RWPE2 (cell line): ENCODE results near the gene DLK1.

Experiments
- ATAC-seq: fragments of 200-7000 bp; cut with Tn5 transposase; 3 replicates; pipeline ENCODE4 v1.9.1; 2021; ENCODE audit warnings: low read depth
- DNase-seq: peaks from one replicate; pipeline ENCODE4 v3.0.0-alpha.2; 2020; ENCODE audit warnings: low spot score
- H3K27ac ChIP-seq: fragments of 450-650 bp; 2 replicates; pipeline ENCODE4 v1.5.1; 2017; ENCODE audit warnings: mild to moderate bottlenecking; ENCODE audit not compliant: poor library complexity, severe bottlenecking
- H3K27me3 ChIP-seq: fragments of 250-450 bp; sonication (Bioruptor Pico); 2 replicates; pipeline ENCODE4 v1.5.1; 2021; ENCODE audit warnings: mild to moderate bottlenecking, moderate library complexity; ENCODE audit not compliant: insufficient read depth, poor library complexity, severe bottlenecking
- H3K36me3 ChIP-seq: fragments of 250-450 bp; sonication (Bioruptor Pico); 2 replicates; pipeline ENCODE4 v1.5.1; 2020; ENCODE audit warnings: low read depth, mild to moderate bottlenecking, moderate library complexity
- H3K4me1 ChIP-seq: fragments of 250-450 bp; sonication (Bioruptor Pico); 2 replicates; pipeline ENCODE4 v1.5.1; 2021; ENCODE audit warnings: mild to moderate bottlenecking, moderate library complexity; ENCODE audit not compliant: insufficient read depth, poor library complexity, severe bottlenecking
- H3K4me3 ChIP-seq: fragments of 250-450 bp; sonication (Bioruptor Pico); 2 replicates; pipeline ENCODE4 v1.5.1; 2021; ENCODE audit warnings: mild to moderate bottlenecking, moderate library complexity; ENCODE audit not compliant: severe bottlenecking
- H3K9me3 ChIP-seq: fragments of 250-450 bp; sonication (Bioruptor Pico); 2 replicates; pipeline ENCODE4 v1.5.1; 2021; ENCODE audit warnings: mild to moderate bottlenecking, moderate library complexity; ENCODE audit not compliant: severe bottlenecking
- CTCF ChIP-seq: fragments of 450-650 bp; IDR thresholded peaks from one replicate; pipeline ENCODE4 v1.5.1; 2017; ENCODE audit warnings: mild to moderate bottlenecking, moderate library complexity; ENCODE audit not compliant: poor library complexity, severe bottlenecking

DLK1 gene

GRCh38 chr14:100741966-100742365, 15.3 kb downstream of the DLK1 start:
- ATAC-seq: no peak
- TF ChIP-seq CTCF: no peak

DNA sequence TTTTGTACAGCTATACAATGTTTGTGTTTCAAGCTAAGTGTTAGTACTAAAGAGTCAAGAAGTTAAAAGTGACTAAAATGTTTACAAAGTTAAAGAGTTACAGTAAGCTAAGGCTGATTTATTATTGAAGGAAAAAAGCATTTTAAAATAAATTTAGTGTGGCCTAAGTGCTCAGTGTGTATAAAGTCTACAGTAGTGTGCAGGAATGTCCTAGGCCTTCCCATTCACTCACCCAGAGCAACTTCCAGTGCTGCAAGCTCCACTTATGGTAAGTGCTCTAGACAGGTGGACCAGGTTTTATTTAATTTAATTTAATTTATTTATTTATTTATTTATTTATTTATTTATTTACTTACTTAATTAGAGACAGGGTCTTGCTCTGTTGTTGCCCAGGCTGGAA, 19.6 kb downstream of the DLK1 start:
- ATAC-seq: no peak
- Histone ChIP-seq H3K27ac (peak overlapping the region; percentile 77), H3K9me3 (no peaks in the 10 kb centered on the region), H3K27me3 (no peaks in the 10 kb centered on the region), H3K4me1 (peaks cover 4% of the 10 kb centered on the region), H3K4me3 (no peak overlapping the region), H3K36me3 (no peaks in the 10 kb centered on the region)
- DNase-seq: no peak
- TF ChIP-seq CTCF: no peak

More at GRCh38 chr14:100741966-100742365, 15.3 kb downstream of the DLK1 start:
- peaks cover 4% of the 10 kb centered on the region for H3K4me1 ChIP-seq
- H3K27me3 ChIP-seq: no peaks in the 10 kb centered on the region
- H3K27ac ChIP-seq: no peak overlapping the region
- H3K4me3 ChIP-seq: no peak overlapping the region
- no peak for DNase-seq
- no peaks in the 10 kb centered on the region for H3K9me3 ChIP-seq
- no peaks in the 10 kb centered on the region for H3K36me3 ChIP-seq

- Histone ChIP-seq H3K36me3 (no peaks in the 10 kb centered on the region), H3K4me1 (peaks cover 4% of the 10 kb centered on the region), H3K4me3 (no peak overlapping the region), H3K27me3 (no peaks in the 10 kb centered on the region), H3K9me3 (no peaks in the 10 kb centered on the region), H3K27ac (peak overlapping the region; percentile 77)
- TF ChIP-seq CTCF: peak; percentile 78
- DNase-seq (peak; percentile 90), ATAC-seq (peak; percentile 97)
These were observed 20.4 kb downstream of the DLK1 start for GRCh38 chr14:100747021-100747586.

DNA sequence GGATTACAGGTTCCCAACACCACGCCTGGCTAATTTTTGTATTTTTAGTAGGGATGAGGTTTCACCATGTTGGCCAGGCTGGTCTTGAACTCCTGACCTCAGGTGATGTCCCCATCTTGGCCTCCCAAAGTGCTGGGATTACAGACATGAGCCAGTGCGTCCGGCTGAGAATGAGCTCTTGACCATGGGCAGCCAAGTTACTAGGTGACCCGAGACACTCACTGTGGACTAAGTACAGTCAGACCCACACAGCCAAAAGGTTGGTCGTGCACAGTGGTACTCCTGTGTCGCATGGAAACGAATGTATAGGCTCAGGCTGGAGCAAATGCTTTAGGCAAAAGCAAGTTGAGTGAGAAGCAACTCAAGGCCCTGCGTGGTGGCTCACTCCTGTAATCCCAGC, 21.0 kb downstream of the DLK1 start:
- TF ChIP-seq CTCF: no peak
- Histone ChIP-seq H3K36me3 (no peaks in the 10 kb centered on the region), H3K27me3 (no peaks in the 10 kb centered on the region), H3K4me1 (peaks cover 4% of the 10 kb centered on the region), H3K27ac (peak overlapping the region; percentile 77), H3K4me3 (no peak overlapping the region), H3K9me3 (no peaks in the 10 kb centered on the region)
- no peak for ATAC-seq
- no peak for DNase-seq

DNA sequence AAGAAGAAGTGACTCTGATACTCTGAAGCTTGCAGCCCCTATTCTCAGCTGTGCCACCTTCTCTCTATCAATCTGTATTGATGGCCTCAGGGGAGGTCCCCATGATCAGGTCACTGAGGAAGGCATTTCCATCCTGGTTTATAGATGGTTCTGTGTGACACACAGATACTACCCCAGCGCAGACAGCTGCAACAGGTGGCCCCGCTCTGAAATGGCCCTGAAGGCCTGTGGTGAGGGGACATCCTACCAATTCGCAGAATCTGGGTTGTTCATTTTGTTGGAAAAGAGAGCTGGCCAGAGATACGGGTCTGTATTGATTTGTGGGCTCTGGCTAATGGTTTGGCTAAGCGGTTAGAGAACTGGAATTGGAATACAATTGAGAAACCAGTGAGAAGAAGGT, 21.7 kb downstream of the DLK1 start:
- Histone ChIP-seq H3K27me3 (no peaks in the 10 kb centered on the region), H3K4me3 (no peak overlapping the region), H3K27ac (no peak overlapping the region), H3K9me3 (no peaks in the 10 kb centered on the region), H3K36me3 (no peaks in the 10 kb centered on the region), H3K4me1 (peaks cover 4% of the 10 kb centered on the region)
- DNase-seq (no peak), ATAC-seq (no peak)
- TF ChIP-seq CTCF: no peak
